ENCODE measurements around the gene ST7L.
"Not testable (repeated sequence)": the region's sequence is repeated elsewhere in the genome, so short reads cannot be mapped to it uniquely, and the experiment has no call there.

Gene ST7L

GRCh38 chr1:112492076-112492475 lies 126.9 kb downstream of the ST7L start:
- no peak for DNase-seq (ENCODE audit: low spot score)

DNA sequence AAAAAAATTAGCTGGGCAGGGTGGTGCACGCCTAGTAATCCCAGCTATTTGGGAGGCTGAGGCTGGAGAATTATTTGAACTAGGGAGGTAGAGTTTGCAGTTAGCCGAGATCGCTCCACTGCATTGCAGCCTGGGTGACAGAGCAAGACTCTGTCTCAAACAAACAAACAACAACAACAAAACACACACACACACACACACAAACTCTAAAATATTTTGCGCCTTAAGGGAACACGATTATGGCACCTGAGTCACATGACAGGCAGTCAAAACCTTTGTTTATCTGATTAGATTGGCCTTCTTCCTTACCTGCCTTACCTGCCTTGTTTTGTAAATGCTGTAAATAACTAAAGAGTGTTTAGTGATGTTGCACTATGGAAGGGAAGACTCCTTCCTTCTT lies 130.8 kb downstream of the ST7L start:
- no peak for DNase-seq (ENCODE audit: low spot score)

- DNase-seq (ENCODE audit: low spot score): not testable (repeated sequence)
Observed at GRCh38 chr1:112487686-112488085, 131.3 kb downstream of the ST7L start.

- not testable (repeated sequence) for DNase-seq (ENCODE audit: low spot score)
Observed at GRCh38 chr1:112486063-112486462, 132.9 kb downstream of the ST7L start.

DNA sequence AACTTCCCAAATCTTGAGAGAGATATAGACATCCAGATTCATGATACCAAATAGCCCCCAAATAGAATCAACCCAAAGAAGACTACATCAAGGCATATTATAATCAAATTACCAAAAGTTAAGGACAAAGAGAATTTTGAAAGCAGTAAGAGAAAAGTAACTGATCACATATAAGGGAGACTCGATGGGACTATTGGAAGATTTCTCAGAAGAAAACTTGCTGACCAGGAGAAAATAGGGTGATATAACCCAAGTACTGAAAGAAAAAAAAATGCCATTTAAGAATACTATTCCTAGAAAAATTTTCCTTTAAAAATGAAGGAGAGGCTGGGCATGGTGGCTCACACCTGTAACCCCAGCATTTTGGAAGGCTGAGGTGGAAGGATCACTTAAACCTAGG lies 140.6 kb downstream of the ST7L start:
- DNase-seq (ENCODE audit: low spot score): no peak

DNA sequence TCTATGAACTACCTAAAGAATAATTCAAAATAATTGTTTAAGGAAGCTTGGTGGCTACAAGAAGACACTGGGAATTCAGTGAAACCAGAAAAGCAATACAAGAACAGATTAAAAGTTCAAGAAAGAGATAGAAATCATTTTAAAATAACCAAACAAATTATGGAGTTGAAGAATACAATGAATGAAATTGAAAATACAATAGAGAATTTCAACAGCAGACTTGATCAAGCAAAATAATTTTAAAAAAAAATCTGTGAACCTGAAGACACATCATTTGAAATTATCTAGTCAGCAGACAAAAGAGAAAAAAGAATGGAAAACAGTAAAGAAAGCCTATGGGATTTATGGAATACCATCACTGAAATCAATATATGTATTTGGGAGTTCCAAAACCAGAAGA lies 141.4 kb downstream of the ST7L start:
- DNase-seq (ENCODE audit: low spot score): no peak
